Esophagus muscularis mucosa (tissue), 3 donors: ENCODE measurements around the gene PRKX.

Experiments used
- POLR2A ChIP-seq: fragments of 450-650 bp; IDR thresholded peaks from one replicate; pipeline ENCODE4 v1.6.1; 2017; ENCODE audit warnings: antibody characterized with exemption, moderate library complexity, mild to moderate bottlenecking, low read depth
- TF ChIP-seq, protein P1 (sequence below), 3 experiments: fragments of 200-600 bp in 2 of 3; fragments of 450-650 bp in 1 of 3; sonication (generic) in 2 of 3; IDR thresholded peaks; one replicate each; pipeline ENCODE4 v1.5.1; 2017 to 2019; ENCODE audit warnings: antibody characterized with exemption in 3 of 3, mild to moderate bottlenecking in 2 of 3, moderate library complexity in 1 of 3

DNA sequence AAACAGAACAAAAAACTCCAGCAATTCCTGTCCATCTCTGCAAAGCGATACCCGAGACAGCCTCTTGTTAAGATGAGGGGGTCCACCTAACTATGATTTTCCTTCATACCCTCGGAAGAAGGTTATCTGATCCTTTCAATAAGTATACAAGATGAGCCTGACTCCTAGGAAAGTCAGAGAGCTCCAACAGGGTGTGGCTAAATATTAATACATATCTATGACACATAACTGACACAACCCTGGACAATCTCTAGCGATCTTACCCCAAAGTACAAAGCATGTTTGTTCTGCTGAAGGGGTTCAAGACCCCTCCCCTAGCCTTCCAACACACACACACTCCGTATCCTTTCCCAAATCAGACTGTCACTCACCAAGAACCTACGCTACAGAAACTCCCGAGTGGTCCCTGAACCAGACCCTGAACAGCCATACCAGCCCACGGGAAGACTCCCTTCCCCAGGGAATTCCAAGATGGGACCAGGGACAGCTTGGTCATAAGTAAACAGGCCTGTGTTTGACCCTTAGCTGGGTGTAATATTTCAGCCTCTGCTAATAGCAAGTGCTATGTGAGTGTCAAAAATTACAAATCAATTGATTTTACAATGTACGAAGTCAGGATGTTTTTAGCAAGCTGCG lies 110.3 kb downstream of the PRKX start:
- TF ChIP-seq, protein P1, sequence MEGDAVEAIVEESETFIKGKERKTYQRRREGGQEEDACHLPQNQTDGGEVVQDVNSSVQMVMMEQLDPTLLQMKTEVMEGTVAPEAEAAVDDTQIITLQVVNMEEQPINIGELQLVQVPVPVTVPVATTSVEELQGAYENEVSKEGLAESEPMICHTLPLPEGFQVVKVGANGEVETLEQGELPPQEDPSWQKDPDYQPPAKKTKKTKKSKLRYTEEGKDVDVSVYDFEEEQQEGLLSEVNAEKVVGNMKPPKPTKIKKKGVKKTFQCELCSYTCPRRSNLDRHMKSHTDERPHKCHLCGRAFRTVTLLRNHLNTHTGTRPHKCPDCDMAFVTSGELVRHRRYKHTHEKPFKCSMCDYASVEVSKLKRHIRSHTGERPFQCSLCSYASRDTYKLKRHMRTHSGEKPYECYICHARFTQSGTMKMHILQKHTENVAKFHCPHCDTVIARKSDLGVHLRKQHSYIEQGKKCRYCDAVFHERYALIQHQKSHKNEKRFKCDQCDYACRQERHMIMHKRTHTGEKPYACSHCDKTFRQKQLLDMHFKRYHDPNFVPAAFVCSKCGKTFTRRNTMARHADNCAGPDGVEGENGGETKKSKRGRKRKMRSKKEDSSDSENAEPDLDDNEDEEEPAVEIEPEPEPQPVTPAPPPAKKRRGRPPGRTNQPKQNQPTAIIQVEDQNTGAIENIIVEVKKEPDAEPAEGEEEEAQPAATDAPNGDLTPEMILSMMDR (IDR thresholded peaks at IDR 0.05): no peak
- no peak for TF ChIP-seq POLR2A
